Caco-2 (cell line): ENCODE measurements around the gene CREBL2. TPM values are rescaled to one million over a fixed set of nuclear protein-coding genes. Genes with fewer than 3 reads are reported as not detected.

Source experiments
- BruUV-seq: library from RNA; stranded (reverse); fragments of 400-500 nt; replicated peaks from 2 replicates; lab custom pipeline; 2021; lab: Mats Ljungman, UMichigan
- CTCF ChIA-PET: fragments of 300-600 bp; sonication (Branson Sonifier 250); formaldehyde crosslinking; loops from one replicate; lab custom pipeline; 2022; ENCODE audit warnings: antibody characterized with exemption; lab: Charles Lee
- POLR2A ChIA-PET: fragments of 300-600 bp; sonication (Branson Sonifier 250); formaldehyde crosslinking; loops from one replicate; lab custom pipeline; 2022; ENCODE audit warnings: antibody characterized with exemption; lab: Charles Lee
- DNase-seq, 2 experiments: peaks; one replicate each; pipeline versions ENCODE4 v3.0.0 to v3.0.0-alpha.2; 2020 to 2022
- H3K27me3 ChIP-seq: replicated peaks from 2 replicates; pipeline ENCODE4 v1.6.0; 2011; ENCODE audit warnings: low read length; ENCODE audit not compliant: control insufficient read depth, insufficient read depth
- H3K36me3 ChIP-seq: 2 replicates; pipeline ENCODE4 v1.5.1; 2011; ENCODE audit warnings: low read length; ENCODE audit not compliant: control insufficient read depth, insufficient read depth
- H3K4me1 ChIP-seq: fragments of 250-450 bp; sonication (Bioruptor Pico); 2 replicates; pipeline ENCODE4 v1.5.1; 2020; ENCODE audit warnings: mild to moderate bottlenecking
- H3K4me3 ChIP-seq: 2 replicates; pipeline ENCODE4 v1.5.1; 2011; ENCODE audit warnings: low read depth, mild to moderate bottlenecking, control low read depth, low read length
- H3K9me3 ChIP-seq: fragments of 250-450 bp; sonication (Bioruptor Pico); 2 replicates; pipeline ENCODE4 v1.5.1; 2020; ENCODE audit warnings: mild to moderate bottlenecking, moderate library complexity
- H3K27ac Mint-ChIP-seq: one replicate; pipeline ENCODE4 v1.8.0; 2022; ENCODE audit warnings: mixed read lengths; ENCODE audit not compliant: unreplicated experiment
- H3K27me3 Mint-ChIP-seq: one replicate; pipeline ENCODE4 v1.8.0; 2022; ENCODE audit warnings: mixed read lengths; ENCODE audit not compliant: insufficient read depth, unreplicated experiment
- H3K36me3 Mint-ChIP-seq: one replicate; pipeline ENCODE4 v1.8.0; 2022; ENCODE audit warnings: mild to moderate bottlenecking, mixed read lengths; ENCODE audit not compliant: insufficient read depth, unreplicated experiment
- H3K4me1 Mint-ChIP-seq: one replicate; pipeline ENCODE4 v1.8.0; 2022; ENCODE audit warnings: low read depth, mixed read lengths; ENCODE audit not compliant: unreplicated experiment
- H3K4me3 Mint-ChIP-seq: one replicate; pipeline ENCODE4 v1.8.0; 2022; ENCODE audit warnings: mild to moderate bottlenecking, moderate library complexity, mixed read lengths; ENCODE audit not compliant: unreplicated experiment
- H3K9me3 Mint-ChIP-seq: one replicate; pipeline ENCODE4 v1.8.0; 2022; ENCODE audit warnings: mixed read lengths; ENCODE audit not compliant: unreplicated experiment
- intact Hi-C: fragments of 100-400 bp; cut with micrococcal nuclease; formaldehyde crosslinking; loops from one replicate; pipeline ENCODE4 v1.10.0; 2022; ENCODE audit not compliant: unreplicated experiment
- total RNA-seq: library from RNA; stranded (reverse); gene quantifications from 2 replicates; pipeline ENCODE4 v1.2.3, GENCODE V29; 2022
- TF ChIP-seq, protein P1 (sequence below), 2 experiments: fragments of 200-600 bp in 1 of 2; IDR thresholded peaks; 1 replicate in 1 of 2; 2 replicates in 1 of 2; pipeline versions ENCODE4 v1.5.1 to v1.8.0; 2011 to 2022; ENCODE audit warnings: antibody characterized with exemption in 1 of 2, control low read depth in 1 of 2, inconsistent platforms in 1 of 2, low read depth in 1 of 2, low read length in 1 of 2, mild to moderate bottlenecking in 1 of 2, moderate library complexity in 1 of 2; ENCODE audit not compliant: insufficient read depth in 1 of 2, severe bottlenecking in 1 of 2, unreplicated experiment in 1 of 2

Gene CREBL2
- total RNA-seq, 1 experiment from 2014 or later, result 26.3 TPM

DNA sequence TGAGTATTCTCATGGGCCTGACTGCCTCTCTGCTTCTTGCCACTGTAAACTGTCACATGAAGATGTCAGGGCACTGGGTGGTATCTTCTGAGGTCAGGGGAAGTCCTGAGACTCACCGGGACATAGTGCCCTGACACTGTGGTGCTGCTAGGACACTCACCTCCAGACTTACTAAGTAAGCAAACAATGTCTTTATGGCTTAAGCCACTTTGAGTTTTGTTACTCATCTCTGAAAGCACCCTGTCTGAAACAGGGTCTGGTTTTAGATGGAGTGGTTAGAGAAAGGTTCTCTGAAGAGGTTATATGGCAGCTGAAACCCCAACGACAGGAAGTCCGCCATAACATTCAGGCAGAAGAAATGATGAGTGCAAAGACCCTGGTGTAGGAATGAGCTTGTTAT lies 61.6 kb downstream of the CREBL2 start:
- Histone ChIP-seq H3K9me3 (no peaks in the 10 kb centered on the region), H3K27me3 (no peaks in the 10 kb centered on the region), H3K36me3 (no peaks in the 10 kb centered on the region), H3K4me3 (no peak overlapping the region), H3K4me1 (no peaks in the 10 kb centered on the region; the same call in 1 of the 2 replicates)
- TF ChIP-seq, protein P1, sequence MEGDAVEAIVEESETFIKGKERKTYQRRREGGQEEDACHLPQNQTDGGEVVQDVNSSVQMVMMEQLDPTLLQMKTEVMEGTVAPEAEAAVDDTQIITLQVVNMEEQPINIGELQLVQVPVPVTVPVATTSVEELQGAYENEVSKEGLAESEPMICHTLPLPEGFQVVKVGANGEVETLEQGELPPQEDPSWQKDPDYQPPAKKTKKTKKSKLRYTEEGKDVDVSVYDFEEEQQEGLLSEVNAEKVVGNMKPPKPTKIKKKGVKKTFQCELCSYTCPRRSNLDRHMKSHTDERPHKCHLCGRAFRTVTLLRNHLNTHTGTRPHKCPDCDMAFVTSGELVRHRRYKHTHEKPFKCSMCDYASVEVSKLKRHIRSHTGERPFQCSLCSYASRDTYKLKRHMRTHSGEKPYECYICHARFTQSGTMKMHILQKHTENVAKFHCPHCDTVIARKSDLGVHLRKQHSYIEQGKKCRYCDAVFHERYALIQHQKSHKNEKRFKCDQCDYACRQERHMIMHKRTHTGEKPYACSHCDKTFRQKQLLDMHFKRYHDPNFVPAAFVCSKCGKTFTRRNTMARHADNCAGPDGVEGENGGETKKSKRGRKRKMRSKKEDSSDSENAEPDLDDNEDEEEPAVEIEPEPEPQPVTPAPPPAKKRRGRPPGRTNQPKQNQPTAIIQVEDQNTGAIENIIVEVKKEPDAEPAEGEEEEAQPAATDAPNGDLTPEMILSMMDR (IDR thresholded peaks at IDR 0.05; ENCODE audit: insufficient read depth in 1 of 2, low read depth in 1 of 2, low read length in 1 of 2, severe bottlenecking in 1 of 2, unreplicated experiment in 1 of 2), result no peak
- H3K4me1 Mint-ChIP-seq, result peaks cover 5% of the 10 kb centered on the region
- H3K27ac Mint-ChIP-seq, result no peak overlapping the region
- no peak overlapping the region for H3K4me3 Mint-ChIP-seq
- H3K27me3 Mint-ChIP-seq, result no peaks in the 10 kb centered on the region
- no peak for DNase-seq
- BruUV-seq, result no TSS peak
- CTCF ChIA-PET, result no interaction called here
- no peaks in the 10 kb centered on the region for H3K9me3 Mint-ChIP-seq
- POLR2A ChIA-PET, result no interaction called here
- intact Hi-C loops, result no loop called here
- H3K36me3 Mint-ChIP-seq, result no peaks in the 10 kb centered on the region

DNA sequence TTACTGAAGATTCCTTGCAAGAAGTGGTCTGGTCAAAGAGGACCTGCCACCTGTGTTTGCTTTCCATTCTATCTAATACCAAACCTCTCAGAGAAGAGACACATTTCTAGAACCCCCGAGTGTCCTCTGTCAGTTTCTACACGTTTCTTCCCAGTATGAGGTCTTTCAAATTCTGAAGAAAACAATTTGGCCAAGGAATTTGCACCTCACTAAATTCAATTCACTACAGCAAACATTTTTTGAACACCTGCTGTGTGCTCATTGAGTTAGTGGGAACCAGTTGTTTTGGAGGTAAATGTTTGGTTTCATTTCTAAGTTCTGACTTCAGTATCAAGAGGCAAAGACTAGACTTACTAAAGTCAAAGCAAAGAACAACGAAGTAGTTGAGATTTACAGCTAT lies 64.9 kb downstream of the CREBL2 start:
- Mint-ChIP-seq H3K4me3 (no peak overlapping the region), H3K4me1 (no peaks in the 10 kb centered on the region), H3K36me3 (no peaks in the 10 kb centered on the region), H3K27ac (no peak overlapping the region), H3K27me3 (no peaks in the 10 kb centered on the region), H3K9me3 (no peaks in the 10 kb centered on the region)
- no TSS peak for BruUV-seq
- Histone ChIP-seq H3K4me3 (no peak overlapping the region), H3K4me1 (no peaks in the 10 kb centered on the region), H3K36me3 (no peaks in the 10 kb centered on the region), H3K9me3 (no peaks in the 10 kb centered on the region), H3K27me3 (no peaks in the 10 kb centered on the region)
- TF ChIP-seq, protein P1 (IDR thresholded peaks at IDR 0.05; ENCODE audit: insufficient read depth in 1 of 2, low read depth in 1 of 2, low read length in 1 of 2, severe bottlenecking in 1 of 2, unreplicated experiment in 1 of 2), result no peak
- intact Hi-C loops, result no loop called here
- CTCF ChIA-PET, result no interaction called here
- DNase-seq, result no peak
- POLR2A ChIA-PET, result no interaction called here

DNA sequence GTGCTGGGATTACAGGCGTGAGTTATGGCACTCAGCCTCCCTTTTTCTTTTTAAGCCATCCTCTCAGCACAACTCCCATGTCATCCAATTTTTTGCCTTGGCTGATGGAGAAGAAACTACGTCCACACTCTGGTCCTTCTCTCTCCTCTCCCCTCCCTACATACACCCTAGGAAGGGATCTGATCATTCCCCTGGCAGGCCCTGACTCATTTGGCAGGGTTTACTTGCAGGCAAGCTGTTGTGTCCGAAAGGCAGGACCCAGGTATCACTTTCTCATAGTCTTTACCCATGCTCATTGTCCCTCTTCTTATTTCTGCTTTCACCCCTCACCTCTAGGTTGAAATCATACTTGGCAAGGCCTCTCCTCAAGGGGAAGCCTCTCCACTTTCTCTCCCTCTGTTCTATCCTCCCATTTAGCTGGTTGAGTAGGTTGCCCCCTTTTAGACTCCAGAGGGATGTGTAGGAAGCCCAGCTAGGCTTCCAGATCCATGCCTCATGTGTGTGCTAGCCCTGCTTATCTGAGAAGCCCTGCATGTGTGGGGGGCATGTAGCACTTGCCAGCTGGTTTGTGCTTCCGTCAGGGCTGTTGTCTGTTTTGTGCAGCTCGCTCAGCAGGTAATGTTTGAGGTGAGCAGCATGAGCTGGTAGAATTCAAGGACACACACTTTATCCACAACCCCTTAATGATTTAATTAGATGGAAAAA lies 69.5 kb downstream of the CREBL2 start:
- Mint-ChIP-seq H3K4me1 (peaks cover 7% of the 10 kb centered on the region), H3K27ac (no peak overlapping the region), H3K36me3 (no peaks in the 10 kb centered on the region), H3K27me3 (no peaks in the 10 kb centered on the region), H3K4me3 (no peak overlapping the region), H3K9me3 (no peaks in the 10 kb centered on the region)
- Histone ChIP-seq H3K9me3 (no peaks in the 10 kb centered on the region), H3K36me3 (no peaks in the 10 kb centered on the region), H3K4me3 (no peak overlapping the region), H3K4me1 (no peaks in the 10 kb centered on the region; the same call in 1 of the 2 replicates), H3K27me3 (no peaks in the 10 kb centered on the region)
- ChIA-PET POLR2A (no interaction called here), CTCF (no interaction called here)
- TF ChIP-seq, protein P1 (IDR thresholded peaks at IDR 0.05; ENCODE audit: insufficient read depth in 1 of 2, low read depth in 1 of 2, low read length in 1 of 2, severe bottlenecking in 1 of 2, unreplicated experiment in 1 of 2), result no peak
- BruUV-seq, result no TSS peak
- DNase-seq, result no peak
- intact Hi-C loops, result no loop called here
